Common myeloid progenitor, CD34-positive (primary cell): ENCODE results near the gene CHMP4B.

Experiments
- CTCF ChIA-PET: fragments of 350-600 bp; sonication (Branson Sonifier 250); formaldehyde crosslinking; loops from one replicate; lab custom pipeline; 2021; ENCODE audit warnings: antibody characterized with exemption; lab: Charles Lee
- POLR2A ChIA-PET: fragments of 350-600 bp; sonication (Branson Sonifier 250); formaldehyde crosslinking; loops from one replicate; lab custom pipeline; 2021; ENCODE audit warnings: antibody characterized with exemption; lab: Charles Lee
- DNase-seq, 3 donors: peaks; one replicate each; pipeline versions ENCODE4 v3.0.0 to v3.0.0-alpha.2; 2013
- H3K27ac ChIP-seq, 2 experiments: 1 replicate in 1 of 2; 2 replicates in 1 of 2; pipeline ENCODE4 v1.7.0; 2013; ENCODE audit warnings: inconsistent platforms in 2 of 2, low read length in 2 of 2, mild to moderate bottlenecking in 2 of 2, low read depth in 1 of 2, moderate library complexity in 1 of 2; ENCODE audit not compliant: severe bottlenecking in 2 of 2, insufficient read depth in 1 of 2, poor library complexity in 1 of 2
- H3K27me3 ChIP-seq, 5 experiments: replicated peaks in 2 of 5; 1 replicate in 3 of 5; 2 replicates in 2 of 5; pipeline versions ENCODE4 v1.6.1 to v1.7.0; 2013; ENCODE audit warnings: low read length in 4 of 5, mild to moderate bottlenecking in 2 of 5, moderate library complexity in 2 of 5, inconsistent platforms in 1 of 5; ENCODE audit not compliant: insufficient read depth in 5 of 5, control insufficient read depth in 4 of 5
- H3K36me3 ChIP-seq, 4 experiments: 1 replicate in 2 of 4; 2 replicates in 2 of 4; pipeline versions ENCODE4 v1.6.1 to v1.7.0; 2013; ENCODE audit warnings: low read length in 3 of 4, control low read depth in 1 of 4, mild to moderate bottlenecking in 1 of 4; ENCODE audit not compliant: control insufficient read depth in 4 of 4, insufficient read depth in 4 of 4
- H3K4me1 ChIP-seq, 4 experiments: 1 replicate in 3 of 4; 2 replicates in 1 of 4; pipeline versions ENCODE4 v1.6.1 to v1.7.1; 2013; ENCODE audit warnings: low read length in 3 of 4, mild to moderate bottlenecking in 3 of 4, control low read depth in 1 of 4, inconsistent platforms in 1 of 4, moderate library complexity in 1 of 4; ENCODE audit not compliant: control insufficient read depth in 4 of 4, insufficient read depth in 4 of 4; ENCODE audit errors: control extremely low read depth in 1 of 4
- H3K4me3 ChIP-seq, 7 experiments: 1 replicate in 4 of 7; 2 replicates in 3 of 7; pipeline versions ENCODE4 v1.5.1 to v1.7.0; 2013; ENCODE audit warnings: mild to moderate bottlenecking in 7 of 7, low read length in 6 of 7, moderate library complexity in 6 of 7, inconsistent platforms in 2 of 7, low read depth in 2 of 7, control low read depth in 1 of 7; ENCODE audit not compliant: insufficient read depth in 4 of 7, control insufficient read depth in 1 of 7; ENCODE audit errors: extremely low read depth in 1 of 7
- H3K9me3 ChIP-seq, 5 experiments: 1 replicate in 4 of 5; 2 replicates in 1 of 5; pipeline versions ENCODE4 v1.6.1 to v1.7.1; 2013; ENCODE audit warnings: low read length in 4 of 5, mild to moderate bottlenecking in 2 of 5, inconsistent platforms in 1 of 5, low read depth in 1 of 5, moderate library complexity in 1 of 5; ENCODE audit not compliant: control insufficient read depth in 4 of 5, insufficient read depth in 2 of 5; ENCODE audit errors: control extremely low read depth in 1 of 5
- WGBS: methylation state at CpG from one replicate; pipeline ENCODE4 v1.1.5; 2013; ENCODE audit not compliant: insufficient coverage; 5-methylcytosine and 5-hydroxymethylcytosine counted together

CHMP4B gene

GRCh38 chr20:33881989-33882388, 70.8 kb downstream of the CHMP4B start:
- Histone ChIP-seq H3K36me3 (no peaks in the 10 kb centered on the region), H3K27ac (no peak overlapping the region), H3K4me3 (no peak overlapping the region), H3K4me1 (no peaks in the 10 kb centered on the region), H3K27me3 (no peaks in the 10 kb centered on the region), H3K9me3 (peaks cover 0 to 11% (median 0%) of the 10 kb centered on the region in 5 experiments)
- ChIA-PET CTCF (no interaction called here), POLR2A (no interaction called here)
- WGBS, result 80% methylated on average over 6 of the region's 6 CpGs
- no peak for DNase-seq

- 86% methylated on average over 10 of the region's 10 CpGs for WGBS
- no peaks in the 10 kb centered on the region for H3K27me3 ChIP-seq
- H3K4me3 ChIP-seq, result no peak overlapping the region
- no peak overlapping the region for H3K27ac ChIP-seq
- ChIA-PET CTCF (interaction anchor here (1.5 kb wide), 1 partner anchor 21 kb away, joined by 3 read pairs; no protein-coding TSS in a partner anchor), POLR2A (no interaction called here)
- peaks cover 0 to 11% (median 0%) of the 10 kb centered on the region in 5 experiments for H3K9me3 ChIP-seq
- no peaks in the 10 kb centered on the region for H3K4me1 ChIP-seq
- DNase-seq, result no peak
- no peaks in the 10 kb centered on the region for H3K36me3 ChIP-seq
These were observed 71.3 kb downstream of the CHMP4B start for GRCh38 chr20:33882481-33882880.

- H3K36me3 ChIP-seq, result no peaks in the 10 kb centered on the region
- WGBS, result 100% methylated on average over 4 of the region's 6 CpGs
- no peak overlapping the region for H3K27ac ChIP-seq
- H3K4me1 ChIP-seq, result no peaks in the 10 kb centered on the region
- POLR2A ChIA-PET, result no interaction called here
- peak in 2 of 3 donors; percentile 24 to 37 for DNase-seq
- H3K27me3 ChIP-seq, result no peaks in the 10 kb centered on the region
- no peak overlapping the region for H3K4me3 ChIP-seq
- CTCF ChIA-PET, result interaction anchor here (1.5 kb wide), 1 partner anchor 22 kb away, joined by 3 read pairs; no protein-coding TSS in a partner anchor
- peaks cover 0 to 11% (median 0%) of the 10 kb centered on the region in 5 experiments for H3K9me3 ChIP-seq
These were observed 72.0 kb downstream of the CHMP4B start for GRCh38 chr20:33883164-33883563.

- Histone ChIP-seq H3K9me3 (peaks cover 0 to under 1% (median 0%) of the 10 kb centered on the region in 5 experiments), H3K27ac (no peak overlapping the region), H3K36me3 (no peaks in the 10 kb centered on the region), H3K27me3 (no peaks in the 10 kb centered on the region), H3K4me1 (no peaks in the 10 kb centered on the region), H3K4me3 (no peak overlapping the region)
- ChIA-PET CTCF (no interaction called here), POLR2A (no interaction called here)
- no peak for DNase-seq
- 100% methylated on average over 1 of the region's 2 CpGs for WGBS
These were observed 73.5 kb downstream of the CHMP4B start for GRCh38 chr20:33884633-33885032.

GRCh38 chr20:33889312-33889711, 78.2 kb downstream of the CHMP4B start:
- no peak overlapping the region for H3K27ac ChIP-seq
- no peaks in the 10 kb centered on the region for H3K27me3 ChIP-seq
- POLR2A ChIA-PET, result no interaction called here
- H3K4me1 ChIP-seq, result no peaks in the 10 kb centered on the region
- no peak for DNase-seq
- CTCF ChIA-PET, result interaction anchor here (0.9 kb wide), 1 partner anchor 26 kb away, joined by 4 read pairs; no protein-coding TSS in a partner anchor
- no peaks in the 10 kb centered on the region for H3K36me3 ChIP-seq
- H3K9me3 ChIP-seq, result peaks cover 0 to 13% (median 0%) of the 10 kb centered on the region in 5 experiments
- no peak overlapping the region for H3K4me3 ChIP-seq

GRCh38 chr20:33890557-33890956, 79.4 kb downstream of the CHMP4B start:
- POLR2A ChIA-PET, result no interaction called here
- WGBS, result no CpG with 5 or more reads among the region's 1 CpG

GRCh38 chr20:33893314-33893713, 82.2 kb downstream of the CHMP4B start:
- no peak overlapping the region for H3K27ac ChIP-seq

More at GRCh38 chr20:33890557-33890956, 79.4 kb downstream of the CHMP4B start:
- no peak overlapping the region for H3K4me3 ChIP-seq
- CTCF ChIA-PET, result no interaction called here
- no peaks in the 10 kb centered on the region for H3K4me1 ChIP-seq
- DNase-seq, result no peak
- H3K9me3 ChIP-seq, result peaks cover 0 to 13% (median 0%) of the 10 kb centered on the region in 5 experiments
- no peak overlapping the region for H3K27ac ChIP-seq
- H3K36me3 ChIP-seq, result no peaks in the 10 kb centered on the region
- peaks cover 0 to 3% (median 0%) of the 10 kb centered on the region in 5 experiments for H3K27me3 ChIP-seq

More at GRCh38 chr20:33893314-33893713, 82.2 kb downstream of the CHMP4B start:
- ChIA-PET CTCF (no interaction called here), POLR2A (no interaction called here)
- Histone ChIP-seq H3K9me3 (peaks cover 0 to 13% (median 0%) of the 10 kb centered on the region in 5 experiments), H3K36me3 (no peaks in the 10 kb centered on the region), H3K27me3 (peaks cover 0 to 14% (median 6%) of the 10 kb centered on the region in 5 experiments), H3K4me1 (no peaks in the 10 kb centered on the region), H3K4me3 (no peak overlapping the region)
- 100% methylated on average over 1 of the region's 4 CpGs for WGBS
- no peak for DNase-seq
